Activated CD4-positive, alpha-beta T cell treated with anti-CD3 and anti-CD28 coated beads, Interleukin-2, Interleukin-4, amounts not matched to agents 100 ng/mL and 50 ng/mL, durations not matched to agents 16 hours and 8 hours (primary cell): ENCODE results near the gene MRGPRG.

ENCODE experiments used
- DNase-seq: peaks from one replicate; pipeline ENCODE4 v3.0.0-alpha.2; 2020; ENCODE audit warnings: low spot score

MRGPRG gene

DNA sequence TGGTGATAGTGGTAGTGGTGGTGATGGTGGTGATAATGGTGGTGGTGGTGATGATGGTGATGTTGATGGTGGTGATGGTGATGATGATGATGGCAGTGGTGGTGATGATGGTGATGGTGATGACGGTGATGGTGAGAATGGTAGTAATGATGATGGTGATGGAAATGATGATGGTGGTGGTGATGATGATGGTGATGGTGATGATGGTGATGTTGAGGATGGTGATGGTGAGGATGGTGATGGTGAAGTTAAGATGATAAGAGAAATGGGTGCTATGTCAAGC lies 11.8 kb downstream of the MRGPRG start:
- no peak for DNase-seq

DNA sequence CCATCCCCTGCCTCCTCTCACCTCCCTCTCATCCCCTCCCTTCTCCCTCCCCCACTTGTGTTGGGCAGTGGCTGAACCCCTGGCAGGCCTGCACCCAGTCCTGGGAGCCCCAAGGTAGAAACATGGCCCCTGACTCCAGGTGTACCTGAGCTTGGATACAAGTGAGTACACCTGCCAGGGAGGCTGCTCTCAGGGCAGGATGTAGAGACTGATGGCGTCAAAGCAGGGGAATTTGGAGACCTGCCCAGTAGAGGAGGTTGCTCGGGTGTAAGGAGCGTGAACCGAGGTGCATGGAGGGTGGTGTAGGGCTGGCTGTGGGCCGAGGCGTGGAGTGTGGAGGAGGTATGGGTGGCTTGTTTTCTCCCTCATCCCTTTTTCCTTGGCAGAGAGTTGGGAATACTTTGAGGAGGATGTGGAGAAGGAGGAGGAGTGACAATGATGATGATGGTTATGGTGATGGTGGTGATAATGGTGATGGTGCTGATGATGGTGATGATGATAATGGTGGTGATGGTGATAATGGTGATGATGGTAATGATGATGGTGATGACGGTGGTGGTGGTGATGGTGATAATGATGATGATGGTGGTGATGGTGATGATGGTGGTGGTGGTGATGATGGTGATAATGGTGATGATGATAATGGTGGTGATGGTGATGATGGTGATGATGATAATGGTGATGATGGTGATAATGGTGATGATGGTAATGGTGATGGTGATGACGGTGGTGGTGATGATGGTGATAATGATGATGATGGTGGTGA lies 12.3 kb downstream of the MRGPRG start:
- no peak for DNase-seq

DNA sequence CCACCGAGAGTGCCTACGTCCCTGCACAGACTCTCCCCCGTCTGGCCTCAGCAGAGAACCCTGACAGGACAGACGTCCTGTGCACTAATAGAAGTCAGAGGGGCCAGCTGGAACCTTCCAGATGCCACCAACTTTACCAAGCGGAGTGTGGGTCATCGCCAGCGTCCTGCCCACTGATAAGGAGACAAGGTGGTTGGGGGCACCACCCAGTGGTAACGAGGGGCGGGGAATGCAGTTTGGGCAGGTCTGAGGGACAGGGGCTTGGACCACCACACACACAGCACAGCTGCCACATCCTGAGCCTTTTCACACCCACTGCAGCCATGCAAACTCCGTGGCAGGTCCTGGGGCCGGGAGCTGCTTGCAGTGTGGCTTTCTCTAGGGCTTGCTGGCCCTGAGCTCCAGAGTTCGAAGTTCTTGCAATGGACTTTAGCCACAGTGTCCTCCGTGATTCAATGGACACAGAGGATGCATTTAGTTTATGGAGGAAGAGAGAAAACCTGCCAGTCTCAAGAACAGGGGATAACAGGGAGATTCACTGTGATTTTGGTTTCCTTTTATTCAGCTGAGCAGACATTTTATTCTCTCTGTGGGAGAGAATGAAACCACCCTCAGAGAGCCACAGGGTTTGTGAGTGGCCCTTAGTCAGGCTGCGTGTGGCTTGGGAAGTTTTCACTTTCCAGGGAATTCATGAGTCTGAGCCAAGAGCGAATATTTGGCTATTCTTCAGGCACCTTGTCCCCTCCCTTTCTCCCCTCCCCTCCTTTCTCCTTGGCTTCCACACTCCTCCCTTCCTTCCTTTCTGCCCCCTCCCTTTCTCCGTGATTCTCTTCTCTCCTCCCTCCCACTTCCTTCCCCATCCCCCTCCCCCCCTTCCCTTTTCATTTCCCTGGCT lies 13.1 kb downstream of the MRGPRG start:
- no peak for DNase-seq

DNA sequence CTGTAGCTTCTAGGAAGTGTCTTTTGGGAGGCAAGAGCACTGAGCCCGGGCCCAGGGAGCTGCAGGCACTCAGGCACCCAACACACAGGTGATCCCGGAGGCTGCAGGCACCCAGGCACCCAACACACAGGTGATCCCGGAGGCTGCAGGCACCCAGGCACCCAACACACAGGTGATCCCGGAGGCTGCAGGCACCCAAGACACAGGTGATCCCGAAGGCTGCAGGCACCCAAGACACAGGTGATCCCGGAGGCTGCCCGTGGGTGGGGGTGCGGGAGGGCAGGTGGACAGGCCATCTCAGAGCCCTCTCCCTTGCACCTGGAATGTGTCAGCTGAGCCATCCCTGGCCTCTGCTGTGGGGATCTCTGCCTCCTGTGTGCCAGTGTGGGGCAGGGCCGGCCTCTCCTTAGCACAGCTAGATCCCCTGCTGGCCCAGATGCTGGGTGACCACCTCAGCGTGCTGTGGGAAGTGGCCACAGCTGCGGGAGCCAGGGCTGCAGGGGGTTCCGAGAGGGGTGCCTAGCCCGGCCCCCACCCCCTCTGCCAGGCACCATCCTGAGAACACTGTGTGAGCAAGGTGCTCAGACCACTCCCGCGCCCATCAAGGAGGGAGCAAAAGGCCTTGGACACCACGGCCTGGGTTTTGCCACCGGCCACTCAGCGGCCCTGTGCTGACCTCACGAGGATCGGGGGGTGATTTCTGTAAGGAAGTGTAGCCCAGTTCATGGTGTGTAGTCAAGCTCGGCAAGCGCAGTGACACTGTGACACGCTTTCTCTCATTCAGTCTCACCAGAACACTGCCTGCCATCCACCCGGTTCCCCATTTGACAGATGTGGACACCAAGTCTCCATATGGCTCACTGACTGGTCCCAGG lies 14.2 kb downstream of the MRGPRG start:
- no peak for DNase-seq

DNA sequence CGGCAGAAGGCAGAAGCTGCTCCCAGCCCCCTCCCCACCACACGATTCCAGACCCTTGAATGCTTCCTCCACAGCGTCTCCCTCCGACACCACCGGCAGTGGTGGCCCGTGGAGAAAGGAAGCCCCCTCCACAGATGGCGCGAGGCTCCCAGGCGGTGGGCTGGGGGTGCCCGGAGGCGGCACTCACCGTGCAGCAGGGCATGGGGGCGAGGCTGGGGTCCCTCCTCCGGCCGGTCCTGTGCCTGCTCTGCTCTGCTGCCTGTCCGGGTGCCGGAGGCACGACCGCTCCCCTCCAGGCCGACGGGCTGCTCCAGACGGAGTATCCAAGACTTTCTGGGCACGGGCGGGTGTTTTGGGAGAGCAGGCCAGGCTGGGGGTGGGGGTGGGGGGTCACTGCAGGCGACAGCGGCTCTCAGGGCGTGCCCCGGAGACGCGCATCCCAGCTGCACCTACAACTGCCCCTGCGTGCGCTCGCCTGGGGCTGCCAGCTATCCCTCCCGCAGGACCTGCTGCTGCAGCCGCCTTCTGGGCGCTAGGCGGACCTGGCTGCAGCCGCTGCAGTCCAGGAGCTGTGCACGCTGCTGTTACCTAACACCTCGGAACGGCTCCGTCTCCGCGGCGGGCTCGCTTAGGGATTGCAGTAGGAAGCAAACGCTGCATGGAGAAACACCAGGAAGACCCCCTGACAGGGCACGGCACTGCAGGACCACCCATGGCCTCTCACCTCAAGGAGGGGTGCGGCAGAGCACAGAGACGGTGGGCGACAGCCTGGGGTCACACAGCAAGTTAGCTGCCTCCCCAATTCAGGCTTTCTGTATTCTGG lies 15.2 kb downstream of the MRGPRG start:
- no peak for DNase-seq

DNA sequence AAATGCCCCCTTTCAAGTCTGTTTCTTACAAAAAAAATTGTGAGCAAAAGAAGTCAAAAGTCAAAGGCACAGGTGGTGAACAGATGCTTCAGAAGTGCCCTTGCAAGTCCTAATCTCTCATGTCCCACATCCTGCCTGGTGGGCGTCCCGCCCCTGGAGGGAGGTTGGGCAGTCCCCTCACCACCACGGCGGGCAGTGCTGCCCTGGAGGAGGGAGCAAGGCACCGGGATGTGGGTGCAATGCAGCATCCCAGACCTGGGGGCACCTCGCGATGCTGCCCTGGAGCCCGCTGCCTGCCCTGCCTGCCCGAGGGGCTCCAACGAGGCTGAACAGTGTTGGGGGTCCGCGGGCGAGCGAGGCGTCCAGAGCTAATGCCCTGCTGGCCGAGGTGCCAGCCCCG lies 15.9 kb downstream of the MRGPRG start:
- no peak for DNase-seq

DNA sequence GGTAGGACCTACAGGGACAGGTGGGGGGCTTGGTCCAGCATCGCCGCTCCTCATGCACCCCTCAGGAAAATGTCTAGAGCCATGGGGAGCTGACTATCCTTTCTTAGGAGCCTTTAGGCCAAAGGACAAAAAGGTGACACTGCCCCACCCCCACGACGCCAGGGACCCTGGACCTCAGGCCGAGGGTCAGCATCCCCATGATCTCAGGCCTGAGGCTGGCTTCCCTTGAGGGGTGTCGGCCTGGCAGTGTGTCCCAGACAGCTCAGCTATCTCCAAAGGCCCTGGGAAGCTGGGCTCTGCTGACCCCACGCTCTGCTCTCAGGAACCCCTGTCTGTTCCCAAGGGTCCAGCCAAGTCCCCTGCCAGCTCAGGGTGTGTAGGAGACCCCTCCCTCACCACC lies 16.3 kb downstream of the MRGPRG start:
- DNase-seq: no peak

DNA sequence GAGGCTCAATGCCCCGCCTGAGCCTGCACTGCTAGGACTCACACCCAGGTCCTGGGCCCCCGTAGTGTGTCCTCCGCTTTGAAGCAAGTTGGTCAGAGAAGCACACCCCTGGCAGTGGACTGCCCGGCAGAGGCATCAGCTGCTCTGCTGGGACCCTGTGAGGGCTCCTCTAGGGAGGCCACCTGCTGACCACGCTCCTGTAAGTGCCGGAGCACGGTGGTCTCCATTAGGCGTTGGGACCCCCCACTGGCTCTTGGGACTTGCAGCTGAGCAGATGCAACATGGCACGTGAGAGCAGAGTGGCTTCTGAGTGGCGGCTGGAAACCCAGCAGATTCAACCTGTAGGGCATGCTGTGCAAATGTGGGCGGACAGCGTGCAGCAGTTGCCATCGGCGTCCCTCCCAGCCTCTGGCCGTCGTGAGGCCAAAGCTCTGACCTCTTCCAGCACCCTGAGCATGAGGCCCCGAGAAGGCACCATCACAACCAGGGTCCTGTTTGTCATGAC lies 16.9 kb downstream of the MRGPRG start:
- no peak for DNase-seq

DNA sequence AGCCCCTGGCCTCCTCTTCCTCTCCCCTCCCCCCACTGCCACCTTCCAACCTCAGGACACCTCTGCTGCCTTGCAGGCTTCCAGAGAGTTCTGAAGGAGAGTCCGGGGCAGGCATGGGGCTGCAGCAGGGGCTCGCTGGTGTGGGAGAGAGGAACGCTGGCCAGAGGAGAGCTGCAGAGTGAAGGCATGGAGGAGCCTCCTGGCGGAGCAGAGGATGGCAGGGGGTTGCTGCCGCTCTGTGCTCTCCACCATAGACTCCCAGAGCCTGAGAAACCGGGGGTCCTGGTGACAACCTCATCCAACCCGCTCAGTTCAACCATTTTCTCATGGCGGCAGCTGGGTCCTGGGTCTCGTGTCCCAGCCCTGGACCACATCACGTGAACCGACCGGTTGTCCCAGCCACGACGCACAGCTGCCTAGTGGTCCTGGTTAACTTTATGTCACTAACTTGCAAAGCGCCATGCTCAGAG lies 17.5 kb downstream of the MRGPRG start:
- DNase-seq: no peak

DNA sequence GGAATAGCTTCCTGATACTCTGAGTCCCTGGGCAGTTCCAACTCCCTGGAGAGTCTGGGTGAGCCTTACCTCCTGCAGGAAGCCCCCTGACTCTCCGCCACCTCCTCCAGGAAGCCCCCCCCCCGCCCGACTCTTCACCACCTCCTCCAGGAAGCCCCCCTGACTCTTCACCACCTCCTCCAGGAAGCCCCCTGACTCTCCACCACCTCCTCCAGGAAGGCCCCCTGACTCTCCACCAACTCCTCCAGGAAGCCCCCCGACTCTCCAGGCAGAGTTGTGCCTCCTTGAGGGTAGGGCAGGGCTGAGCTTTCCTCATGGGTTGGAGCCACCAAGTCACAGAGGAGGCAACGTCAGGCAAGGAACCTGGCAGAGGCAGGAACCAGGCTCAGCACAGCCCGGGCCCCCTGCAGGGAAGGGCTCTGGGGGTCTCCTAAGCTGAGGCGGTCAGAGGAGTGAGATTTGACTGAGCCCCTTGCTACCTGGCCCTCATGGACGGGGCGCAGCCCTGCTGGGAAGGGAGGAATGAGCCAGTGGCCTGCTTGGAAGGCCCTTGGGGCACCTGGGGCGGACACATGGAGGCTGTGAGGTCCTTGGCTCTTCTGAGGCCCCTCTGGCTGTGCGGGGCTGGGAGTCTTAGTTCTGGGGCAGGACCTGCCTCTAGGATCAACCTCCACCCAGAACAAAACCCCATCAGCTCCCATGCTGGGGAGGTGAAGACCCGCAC lies 18.1 kb downstream of the MRGPRG start:
- DNase-seq: no peak

DNA sequence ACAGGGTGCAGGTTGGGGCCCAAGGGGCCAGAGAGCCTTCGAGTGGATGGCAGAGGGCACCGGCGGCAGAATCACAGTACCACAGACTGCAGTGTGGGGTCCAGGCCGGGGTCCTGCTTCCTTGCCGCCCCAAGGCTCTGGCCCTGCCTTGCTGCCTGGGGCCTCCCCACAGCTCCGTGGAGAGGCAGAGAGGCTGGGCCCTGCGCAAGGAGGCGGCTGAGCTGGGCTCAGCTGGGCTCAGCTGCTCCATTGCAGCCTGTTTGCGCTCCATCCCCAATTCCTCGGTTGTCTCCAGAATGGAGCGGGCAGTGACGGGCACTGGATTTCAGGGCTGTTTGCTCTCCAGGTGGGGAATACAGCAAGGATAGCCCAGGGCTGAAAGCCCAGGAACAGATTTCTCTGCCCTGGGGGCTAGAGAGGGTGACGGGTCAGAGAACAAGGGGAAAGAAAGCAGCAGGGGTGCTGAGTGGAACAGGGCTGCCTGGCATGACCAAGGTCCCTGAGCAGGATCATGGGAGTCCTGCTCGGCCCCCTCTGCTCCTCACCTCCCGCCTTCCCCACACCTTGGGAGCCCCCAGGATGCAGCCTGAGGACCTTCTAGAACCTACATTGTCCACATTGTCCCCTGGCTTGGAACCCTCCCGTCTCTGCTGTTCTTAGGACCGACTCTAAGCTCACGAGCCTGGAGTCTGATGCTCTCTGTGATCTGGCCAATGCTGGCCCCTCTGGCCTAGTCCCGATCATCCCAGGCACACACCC lies 18.9 kb downstream of the MRGPRG start:
- no peak for DNase-seq

DNA sequence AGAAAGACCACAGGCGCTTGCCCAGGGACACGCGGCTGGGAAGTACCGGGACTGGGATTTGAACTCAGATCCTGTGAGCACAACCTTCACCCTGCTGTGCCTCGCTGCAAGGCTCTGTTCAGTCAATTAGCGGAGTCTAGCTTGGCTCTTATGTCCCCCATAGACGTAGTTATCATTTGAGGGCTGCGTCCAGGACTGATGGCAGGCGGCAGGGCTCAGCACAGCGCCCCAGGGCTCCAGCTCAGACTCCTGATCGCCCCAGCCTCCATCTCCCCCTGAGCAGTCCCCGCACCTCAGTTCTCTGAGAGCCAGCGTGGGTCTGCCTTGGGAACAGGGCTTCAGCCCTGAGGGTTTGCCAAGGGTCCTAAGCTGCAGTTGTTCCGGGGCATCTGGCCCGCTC lies 19.8 kb downstream of the MRGPRG start:
- DNase-seq: no peak

DNA sequence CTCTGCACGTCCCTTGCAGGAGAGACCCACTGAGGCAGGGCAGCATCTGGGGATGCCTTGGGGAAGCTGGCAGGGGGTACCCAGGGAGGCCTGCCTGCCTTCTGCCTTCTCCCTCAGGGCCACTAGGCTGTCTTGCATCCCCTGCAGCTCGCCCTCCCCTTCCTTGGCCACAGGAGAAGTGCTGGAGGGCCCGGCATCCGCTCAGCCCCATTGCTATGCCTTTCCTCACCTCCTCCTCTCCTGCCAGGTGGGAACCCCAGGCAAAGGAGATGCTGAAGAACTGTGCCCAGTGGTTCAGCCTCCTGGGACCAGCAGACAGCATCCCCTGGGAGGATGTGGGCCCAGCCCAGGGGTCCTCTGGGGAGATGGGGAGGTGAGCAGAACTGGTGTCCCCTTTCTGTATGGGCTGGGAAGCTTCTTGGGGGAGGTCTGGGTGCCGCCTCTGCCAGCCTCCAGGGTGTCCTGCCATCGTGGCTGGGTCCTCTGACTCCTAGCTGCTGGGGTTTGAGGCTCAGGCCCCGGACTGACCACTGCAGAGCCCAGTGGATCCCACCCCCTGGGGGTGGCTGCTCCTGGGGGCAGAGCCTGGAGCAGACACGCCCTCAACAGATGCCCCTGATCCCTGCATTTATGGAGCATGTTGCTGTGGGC lies 20.6 kb downstream of the MRGPRG start:
- DNase-seq: no peak

DNA sequence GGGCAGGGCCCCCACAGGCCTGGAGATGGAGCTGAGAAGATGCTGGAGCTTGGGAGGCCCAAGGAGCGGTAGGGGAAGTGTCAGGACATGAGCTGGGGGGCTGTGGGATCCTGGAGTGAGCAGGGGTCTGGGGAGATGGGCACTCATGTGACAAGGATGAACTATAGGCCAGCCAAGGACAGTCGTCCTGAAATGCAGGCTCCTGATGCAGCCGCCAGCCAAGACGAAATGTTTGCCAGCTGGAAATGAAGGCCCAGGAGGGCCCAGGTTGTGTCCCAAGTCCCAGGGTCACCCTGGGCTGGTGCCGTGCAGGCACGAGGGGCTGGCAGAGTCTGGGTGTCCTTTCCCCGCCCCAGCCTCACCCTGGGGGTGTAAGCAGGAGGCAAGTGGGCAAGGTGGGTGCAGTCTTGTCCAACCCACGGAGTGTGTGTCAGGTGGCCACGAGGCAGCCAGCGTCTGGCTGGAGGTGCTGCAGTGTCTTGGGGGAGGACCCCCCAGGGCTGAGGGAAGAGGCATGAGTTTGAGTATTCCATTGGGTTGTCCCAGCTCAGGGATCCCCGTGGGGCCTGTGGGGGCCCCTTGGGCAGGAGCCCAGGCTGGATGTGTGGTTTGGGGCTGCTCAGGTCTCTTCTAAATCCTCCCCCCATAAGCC lies 21.4 kb downstream of the MRGPRG start:
- no peak for DNase-seq

DNA sequence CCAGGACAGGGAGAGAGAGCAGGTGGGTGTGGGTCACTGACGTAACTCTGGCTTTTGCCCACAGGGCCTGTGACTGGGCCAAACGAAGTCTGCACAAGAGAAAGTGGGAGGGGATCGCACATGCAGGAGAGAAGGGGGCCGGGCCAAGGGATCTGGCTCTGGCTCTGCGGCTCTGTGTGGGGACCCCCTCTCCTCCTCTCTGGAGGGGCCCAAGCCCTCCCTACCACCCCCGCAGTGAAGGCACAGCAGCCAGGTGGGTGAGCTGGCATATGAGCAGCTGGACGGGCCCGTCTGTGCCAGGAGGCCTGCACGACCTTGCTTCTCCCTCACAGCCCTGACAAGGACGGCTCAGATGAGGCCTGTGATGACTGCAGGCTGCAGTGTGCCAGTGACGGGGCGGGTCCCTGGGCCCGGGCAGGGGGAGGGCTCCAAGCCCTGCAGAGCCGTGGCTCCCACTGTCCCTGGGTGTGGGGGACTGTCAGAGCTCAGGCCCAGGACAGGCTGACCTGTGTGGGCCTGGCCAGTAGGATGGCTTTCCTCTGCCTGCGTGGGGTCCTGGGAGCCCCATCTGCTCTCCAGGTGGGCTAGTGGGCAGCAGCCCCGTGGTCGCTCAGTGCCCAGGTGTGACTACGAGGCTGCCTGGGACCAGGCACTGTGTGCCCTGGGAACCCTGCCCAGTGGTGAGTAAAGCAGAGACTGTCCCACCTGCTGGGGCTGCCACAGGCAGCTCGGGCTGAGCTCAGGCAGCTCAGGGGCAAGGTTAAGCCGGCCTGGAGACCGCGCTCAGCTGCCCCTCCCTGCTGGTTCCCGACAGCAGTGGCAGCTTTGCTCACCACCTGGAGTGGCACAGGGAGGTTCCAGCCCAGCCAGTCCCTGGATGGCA lies 22.2 kb downstream of the MRGPRG start:
- DNase-seq: no peak

DNA sequence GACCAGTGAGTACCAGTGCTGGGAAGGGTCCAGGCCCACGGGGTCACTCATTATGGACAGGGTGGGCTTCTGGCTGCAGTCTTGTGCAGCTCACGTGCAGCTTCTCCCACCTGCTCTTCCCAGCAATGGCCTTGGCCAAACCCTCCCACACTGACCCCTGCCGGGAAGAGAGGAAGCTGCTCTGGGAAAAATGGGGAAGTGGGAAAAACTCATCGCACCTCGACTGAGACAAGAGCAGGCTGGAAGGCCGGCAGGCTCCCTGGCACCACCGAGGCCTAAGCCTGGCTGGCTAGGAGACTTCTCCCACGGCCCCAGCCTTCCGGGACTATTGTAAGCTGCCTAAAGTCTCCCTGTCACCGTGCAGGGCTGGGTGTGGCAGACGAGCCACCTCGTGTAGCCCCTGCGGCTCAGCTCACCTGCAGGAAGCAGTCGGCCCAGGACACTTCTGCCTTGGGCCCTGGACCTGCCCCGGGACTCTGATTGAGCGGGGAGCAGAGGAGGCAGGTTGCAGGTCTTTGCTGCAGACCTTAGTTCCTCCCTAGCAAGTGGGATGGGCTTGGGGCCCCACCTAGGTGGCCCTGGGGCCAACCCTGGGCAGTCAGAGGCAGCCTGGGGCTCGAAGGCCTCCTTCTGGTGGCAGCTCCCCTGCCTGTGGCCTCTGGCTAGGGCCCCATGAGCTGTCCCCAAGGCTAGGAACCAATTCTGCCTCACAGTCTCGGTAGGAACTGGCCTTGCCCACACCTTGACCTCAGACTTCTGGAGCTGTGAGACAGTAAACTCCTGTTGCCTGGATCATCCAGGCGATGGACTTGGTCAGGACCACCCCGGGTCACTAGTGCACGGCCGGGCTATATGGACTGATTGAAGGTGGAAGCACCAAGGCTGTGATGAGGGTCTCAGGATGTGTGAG lies 23.1 kb downstream of the MRGPRG start:
- no peak for DNase-seq
